KOPT-K1 (cell line): ENCODE results near the gene AKR1A1.

Experiments
- H3K27ac ChIP-seq: fragments of 200-600 bp; sonication (generic); 2 replicates; pipeline ENCODE4 v1.5.1; 2016; ENCODE audit warnings: antibody characterized with exemption, mild to moderate bottlenecking, low read depth, low read length; ENCODE audit not compliant: poor library complexity, severe bottlenecking
- H3K36me3 ChIP-seq: fragments of 200-600 bp; sonication (generic); 2 replicates; pipeline ENCODE4 v1.5.1; 2017; ENCODE audit warnings: antibody characterized with exemption, mild to moderate bottlenecking, low read length, moderate library complexity; ENCODE audit not compliant: insufficient read depth
- H3K9me3 ChIP-seq: fragments of 200-600 bp; sonication (generic); 2 replicates; pipeline ENCODE4 v1.5.1; 2017; ENCODE audit warnings: antibody characterized with exemption, low read length, mild to moderate bottlenecking; ENCODE audit not compliant: insufficient read depth, poor library complexity, severe bottlenecking

The AKR1A1 gene

DNA sequence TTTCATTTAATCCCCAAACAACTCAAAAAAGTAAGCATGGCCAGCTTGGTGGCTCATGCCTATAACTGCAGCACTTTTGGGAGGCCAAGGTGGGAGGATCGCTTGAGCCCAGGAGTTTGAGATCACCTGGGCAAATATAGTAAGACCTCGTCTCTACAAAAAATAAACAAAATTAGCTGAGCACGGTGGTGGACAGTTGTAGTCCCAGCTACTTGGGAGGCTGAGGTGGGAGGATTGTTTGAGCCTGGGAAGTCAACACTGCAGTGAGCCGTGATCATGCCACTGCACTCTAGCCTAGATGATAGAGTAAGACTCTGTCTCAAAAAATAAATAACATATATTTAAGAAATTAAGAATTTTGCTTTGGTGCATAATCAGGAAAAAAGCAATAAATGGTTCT is 6.1 kb upstream of the AKR1A1 start:
- Histone ChIP-seq H3K36me3 (no peaks in the 10 kb centered on the region), H3K9me3 (no peaks in the 10 kb centered on the region), H3K27ac (peak overlapping the region; percentile 30)

DNA sequence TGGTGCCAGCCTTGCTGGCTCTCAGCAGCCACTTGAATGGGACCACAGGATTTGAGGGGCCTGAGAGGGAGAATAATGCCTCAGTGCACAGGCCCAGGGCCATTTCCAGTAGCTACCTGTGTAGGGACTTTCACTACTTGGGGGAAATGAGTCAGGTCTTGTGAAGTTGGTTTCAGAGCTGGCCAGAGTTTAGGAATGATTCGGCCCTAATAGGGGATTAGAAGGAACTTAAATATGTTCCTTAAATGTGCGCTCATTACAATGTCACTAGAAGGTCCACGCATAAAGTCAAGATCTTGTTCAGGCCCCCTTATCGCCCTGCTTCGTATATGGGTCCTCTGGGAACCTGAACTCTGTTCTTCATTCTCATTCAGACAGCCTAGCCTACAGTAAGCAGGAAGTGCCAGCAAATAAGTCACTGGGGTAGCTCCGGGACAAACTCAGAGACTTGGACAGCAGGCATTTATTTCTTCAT is 5.6 kb upstream of the AKR1A1 start:
- Histone ChIP-seq H3K27ac (no peak overlapping the region), H3K9me3 (no peaks in the 10 kb centered on the region)

DNA sequence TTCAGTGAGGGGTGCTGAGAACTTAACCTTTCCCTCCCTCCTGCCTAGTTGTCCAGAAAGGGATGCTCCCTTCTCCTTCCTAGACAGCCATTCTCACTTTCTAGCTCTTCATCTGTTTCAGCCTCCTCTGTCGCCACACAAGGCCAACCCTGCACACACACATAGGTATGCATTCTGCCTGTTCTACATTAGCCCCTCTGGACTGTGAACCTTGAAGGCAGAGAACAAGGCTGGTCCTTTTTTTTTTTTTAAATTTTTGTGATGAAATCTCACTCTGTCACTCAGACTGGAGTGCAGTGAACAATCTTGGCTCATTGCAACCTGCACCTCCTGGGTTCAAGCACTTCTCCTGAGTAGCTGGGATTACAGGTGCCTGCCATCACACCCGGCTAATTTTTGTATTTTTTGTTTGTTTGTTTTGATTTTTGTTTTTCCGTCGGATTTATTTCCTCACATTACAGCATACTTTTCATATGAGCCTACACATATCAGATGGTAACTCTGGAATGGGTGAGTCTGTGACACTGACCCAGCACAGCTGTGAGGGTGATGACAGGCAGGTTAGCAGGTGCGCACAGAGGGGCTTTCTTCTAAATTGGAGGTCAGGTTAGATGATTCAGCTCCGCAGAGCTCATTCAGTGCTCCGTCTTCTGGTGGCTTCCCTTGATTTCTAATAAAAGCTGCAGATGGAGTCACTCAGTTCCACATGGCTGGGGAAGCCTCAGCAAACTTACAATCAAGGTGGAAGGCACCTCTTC is 4.9 kb upstream of the AKR1A1 start:
- no peak overlapping the region for H3K27ac ChIP-seq
- no peaks in the 10 kb centered on the region for H3K36me3 ChIP-seq
- H3K9me3 ChIP-seq = no peaks in the 10 kb centered on the region

More for the DNA sequence above, 5.6 kb upstream of the AKR1A1 start:
- no peaks in the 10 kb centered on the region for H3K36me3 ChIP-seq

DNA sequence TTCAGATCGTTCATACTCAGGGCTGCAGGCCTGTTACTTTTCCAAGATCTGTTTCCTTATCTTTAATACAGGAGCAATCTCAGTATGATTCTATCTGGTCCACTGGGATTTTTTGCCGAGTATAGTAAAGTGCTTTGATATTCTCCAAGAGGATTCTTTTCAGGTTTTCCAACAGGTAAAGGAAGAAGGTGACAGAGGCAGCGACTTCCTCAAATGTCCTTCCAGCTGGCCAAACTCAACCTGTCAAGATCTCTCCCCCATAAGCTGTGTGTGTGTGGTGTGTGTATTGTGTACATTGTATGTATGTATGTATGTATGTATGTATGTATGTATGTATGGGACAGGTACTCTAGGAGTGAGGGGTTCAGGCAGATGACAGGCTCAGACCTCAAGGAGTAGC is 1.1 kb downstream of the AKR1A1 start:
- H3K27ac ChIP-seq = peak overlapping the region; percentile 84

DNA sequence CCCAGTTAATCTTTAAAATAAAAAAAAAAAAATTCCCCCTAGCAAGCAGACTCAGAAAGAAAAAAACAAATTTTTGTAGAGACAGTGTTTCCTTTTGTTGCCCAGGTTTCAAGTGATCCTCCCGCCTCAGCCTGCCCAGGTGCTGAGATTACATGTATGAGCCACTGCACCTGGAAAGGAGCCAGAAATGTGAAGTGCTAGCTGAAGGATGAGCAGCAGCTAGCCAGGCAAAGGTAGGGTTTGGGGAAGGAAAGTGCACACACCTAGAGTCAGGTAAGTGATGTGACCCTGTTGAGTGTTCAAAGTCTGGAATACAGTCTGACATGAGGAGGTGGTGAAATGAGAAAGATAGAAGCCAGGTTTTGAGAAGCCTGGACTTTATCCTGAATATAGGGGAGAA is 1.7 kb downstream of the AKR1A1 start:
- Histone ChIP-seq H3K9me3 (no peaks in the 10 kb centered on the region), H3K36me3 (peaks cover 44% of the 10 kb centered on the region), H3K27ac (no peak overlapping the region)

More for the DNA sequence above, 1.1 kb downstream of the AKR1A1 start:
- Histone ChIP-seq H3K9me3 (no peaks in the 10 kb centered on the region), H3K36me3 (peaks cover 41% of the 10 kb centered on the region)

DNA sequence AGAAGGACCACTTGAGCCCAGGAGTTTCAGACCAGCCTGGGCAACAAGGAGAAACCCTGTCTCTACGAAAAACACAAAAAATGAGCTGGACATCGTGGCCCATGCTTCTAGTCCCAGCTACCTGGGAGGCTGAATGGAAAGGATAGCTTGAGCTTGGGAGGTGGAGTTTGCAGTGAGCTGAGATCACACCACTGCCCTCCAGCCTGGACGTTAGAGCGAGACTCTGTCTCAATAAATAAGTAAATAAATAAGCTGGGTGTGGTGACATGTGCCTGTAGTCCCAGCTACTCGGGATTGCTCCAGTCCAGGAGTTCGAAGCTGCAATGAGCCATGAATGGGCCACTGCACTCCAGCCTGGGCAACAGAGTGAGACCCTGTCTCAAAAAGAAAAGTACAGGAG is 3.6 kb downstream of the AKR1A1 start:
- Histone ChIP-seq H3K36me3 (peaks cover 62% of the 10 kb centered on the region), H3K27ac (no peak overlapping the region)

DNA sequence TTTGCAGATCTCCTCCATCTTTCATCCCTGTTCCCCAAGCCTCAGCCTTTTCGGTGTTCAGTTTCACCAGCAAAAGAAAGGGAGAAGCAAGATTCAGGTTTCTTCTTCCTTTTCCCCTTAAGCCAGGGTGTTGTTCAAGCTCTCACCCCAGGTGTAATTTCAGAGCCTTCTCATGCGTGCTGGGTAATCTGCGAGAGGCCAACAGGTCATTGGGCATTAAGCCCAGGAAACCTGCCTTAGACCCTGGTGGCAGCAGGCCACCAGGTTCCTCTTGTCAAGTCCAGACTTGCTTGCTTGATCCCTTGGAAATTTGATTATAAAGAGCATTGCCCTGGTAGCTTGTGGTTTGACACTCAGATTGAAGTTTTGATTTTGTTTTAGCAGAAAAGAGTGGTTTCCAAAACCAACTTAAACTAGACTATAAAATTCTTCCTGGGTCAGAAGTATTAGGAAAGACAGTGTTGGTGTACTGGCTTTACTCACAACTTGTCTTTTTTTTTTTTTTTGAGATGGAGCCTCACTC is 6.9 kb downstream of the AKR1A1 start:
- H3K36me3 ChIP-seq = peaks cover 87% of the 10 kb centered on the region
- H3K27ac ChIP-seq = no peak overlapping the region
- no peaks in the 10 kb centered on the region for H3K9me3 ChIP-seq

More for the DNA sequence above, 3.6 kb downstream of the AKR1A1 start:
- H3K9me3 ChIP-seq = no peaks in the 10 kb centered on the region

DNA sequence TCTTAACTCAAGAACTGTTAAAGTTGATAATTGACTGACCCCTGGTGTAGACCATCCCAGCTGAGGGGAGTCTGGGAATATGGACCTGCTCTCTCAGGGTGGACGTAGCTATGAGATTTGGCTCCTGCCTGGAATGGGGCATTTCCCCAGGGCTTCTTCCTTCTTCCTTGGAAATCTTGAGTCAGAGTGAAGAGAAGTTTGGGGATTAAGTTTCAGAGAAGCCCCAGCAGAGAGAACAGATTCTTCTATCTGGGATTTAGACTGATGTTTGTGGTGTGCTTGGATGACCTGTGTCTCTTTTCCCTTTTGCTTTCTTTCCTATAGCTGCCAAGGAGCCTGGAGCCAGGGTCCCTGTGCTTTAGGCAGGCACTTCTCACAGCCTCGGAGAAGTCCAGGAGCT is 13.2 kb downstream of the AKR1A1 start:
- peaks cover 91% of the 10 kb centered on the region for H3K36me3 ChIP-seq
- H3K9me3 ChIP-seq = no peaks in the 10 kb centered on the region
- H3K27ac ChIP-seq = no peak overlapping the region

DNA sequence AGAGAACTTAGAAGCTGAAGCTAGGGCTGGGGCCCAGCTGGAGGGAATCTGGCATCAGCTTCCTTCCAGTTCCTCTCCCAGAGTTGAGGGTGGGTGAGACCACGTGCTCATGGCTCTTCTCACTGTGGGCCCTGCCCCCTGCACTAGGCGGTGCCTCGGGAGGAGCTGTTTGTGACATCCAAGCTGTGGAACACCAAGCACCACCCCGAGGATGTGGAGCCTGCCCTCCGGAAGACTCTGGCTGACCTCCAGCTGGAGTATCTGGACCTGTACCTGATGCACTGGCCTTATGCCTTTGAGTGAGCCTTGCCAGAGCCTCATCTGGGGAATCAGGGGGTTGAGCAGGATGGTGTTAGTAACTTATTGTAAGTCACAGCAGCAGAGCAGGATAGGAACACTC is 16.1 kb downstream of the AKR1A1 start:
- Histone ChIP-seq H3K27ac (no peak overlapping the region), H3K9me3 (no peaks in the 10 kb centered on the region), H3K36me3 (peaks cover 93% of the 10 kb centered on the region)

DNA sequence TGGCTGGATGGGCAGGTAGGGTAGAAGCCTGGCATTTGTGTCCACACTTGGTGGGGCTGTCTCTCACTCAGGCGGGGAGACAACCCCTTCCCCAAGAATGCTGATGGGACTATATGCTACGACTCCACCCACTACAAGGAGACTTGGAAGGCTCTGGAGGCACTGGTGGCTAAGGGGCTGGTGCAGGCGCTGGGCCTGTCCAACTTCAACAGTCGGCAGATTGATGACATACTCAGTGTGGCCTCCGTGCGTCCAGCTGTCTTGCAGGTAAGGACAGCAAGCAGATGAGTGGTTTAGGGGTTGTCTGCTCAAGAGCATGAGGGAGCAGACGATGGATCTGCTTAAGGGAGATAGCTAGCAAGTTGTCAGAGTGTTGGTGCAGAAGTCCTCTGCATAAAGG is 17.3 kb downstream of the AKR1A1 start:
- H3K9me3 ChIP-seq = no peaks in the 10 kb centered on the region
- no peak overlapping the region for H3K27ac ChIP-seq
- peaks cover 81% of the 10 kb centered on the region for H3K36me3 ChIP-seq

DNA sequence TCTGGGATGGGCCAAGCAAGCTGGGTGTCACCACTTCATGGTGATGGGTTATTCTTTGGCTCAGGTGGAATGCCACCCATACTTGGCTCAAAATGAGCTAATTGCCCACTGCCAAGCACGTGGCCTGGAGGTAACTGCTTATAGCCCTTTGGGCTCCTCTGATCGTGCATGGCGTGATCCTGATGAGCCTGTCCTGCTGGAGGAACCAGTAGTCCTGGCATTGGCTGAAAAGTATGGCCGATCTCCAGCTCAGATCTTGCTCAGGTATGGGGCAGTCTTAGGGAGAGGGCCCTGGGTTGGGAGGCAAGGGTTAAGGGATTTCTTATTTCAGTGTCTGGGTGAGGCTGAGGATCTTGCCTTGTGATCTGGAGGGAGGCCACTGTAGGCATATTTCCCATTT is 17.8 kb downstream of the AKR1A1 start:
- Histone ChIP-seq H3K9me3 (no peaks in the 10 kb centered on the region), H3K36me3 (peaks cover 76% of the 10 kb centered on the region), H3K27ac (no peak overlapping the region)

DNA sequence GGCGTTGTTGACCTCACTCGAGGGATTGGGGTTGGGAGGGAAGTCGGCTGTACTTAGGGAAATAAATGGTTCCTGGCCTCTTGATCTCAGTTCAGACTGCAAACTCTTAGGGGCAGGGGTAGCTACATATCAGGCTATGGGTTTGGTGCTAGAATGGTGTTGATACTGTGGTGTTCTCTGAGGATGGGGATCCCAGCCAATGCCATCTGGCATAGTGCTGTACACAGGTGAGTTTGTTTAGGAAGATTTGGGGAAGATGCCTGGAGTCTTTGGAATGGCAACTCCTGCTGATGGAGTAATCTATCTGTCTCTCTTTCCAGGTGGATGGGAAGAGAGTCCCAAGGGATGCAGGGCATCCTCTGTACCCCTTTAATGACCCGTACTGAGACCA is 18.9 kb downstream of the AKR1A1 start:
- no peaks in the 10 kb centered on the region for H3K9me3 ChIP-seq
- peaks cover 65% of the 10 kb centered on the region for H3K36me3 ChIP-seq
- no peak overlapping the region for H3K27ac ChIP-seq

DNA sequence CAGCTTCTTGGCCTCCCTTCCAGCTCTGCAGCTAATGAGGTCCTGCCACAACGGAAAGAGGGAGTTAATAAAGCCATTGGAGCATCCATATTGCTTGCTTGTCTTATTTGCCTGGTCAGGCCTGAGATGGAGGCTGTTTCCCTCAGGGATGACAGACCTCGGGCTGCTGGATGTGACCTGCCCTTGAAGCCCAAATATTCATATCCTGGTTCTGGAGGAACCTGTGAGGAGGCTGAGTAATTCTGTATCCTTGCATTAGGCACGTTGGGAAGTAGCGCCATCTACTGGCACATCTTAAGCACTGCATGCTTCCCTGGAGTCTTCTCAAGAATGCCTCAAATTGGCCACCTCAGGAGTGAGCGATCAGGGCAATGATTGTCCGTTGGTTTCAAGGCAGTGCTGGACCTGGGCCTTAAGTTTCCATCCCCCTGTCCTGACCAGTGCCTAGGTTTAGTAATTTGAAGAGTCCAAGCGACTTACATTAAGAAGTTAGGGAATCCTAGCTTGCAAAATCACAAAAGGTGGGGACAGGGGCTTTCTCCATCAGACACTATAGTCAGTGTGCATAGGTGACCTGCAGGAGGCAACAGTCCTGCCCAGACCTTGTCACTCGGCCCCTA is 19.4 kb downstream of the AKR1A1 start:
- Histone ChIP-seq H3K27ac (no peak overlapping the region), H3K9me3 (no peaks in the 10 kb centered on the region), H3K36me3 (peaks cover 64% of the 10 kb centered on the region)

DNA sequence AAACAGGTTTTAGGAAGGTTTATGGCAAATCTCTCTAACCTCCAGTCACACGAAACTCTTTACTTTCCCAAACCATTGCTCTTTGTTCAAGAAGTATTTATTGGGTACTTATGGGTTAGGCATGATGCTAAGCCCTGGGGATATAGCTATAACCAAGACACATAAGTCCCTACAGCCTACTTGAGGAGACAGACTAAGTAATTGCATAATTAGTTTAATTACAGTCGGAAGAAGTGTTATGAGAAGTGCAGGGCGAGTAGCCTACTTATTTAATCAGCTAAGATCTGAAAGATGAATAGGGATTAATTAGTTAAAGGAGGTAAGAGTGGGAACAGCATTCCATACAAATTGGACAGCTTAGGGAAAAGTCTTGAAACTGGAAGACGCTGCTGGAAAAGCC is 20.0 kb downstream of the AKR1A1 start:
- no peaks in the 10 kb centered on the region for H3K9me3 ChIP-seq
- no peak overlapping the region for H3K27ac ChIP-seq
- H3K36me3 ChIP-seq = peaks cover 58% of the 10 kb centered on the region

DNA sequence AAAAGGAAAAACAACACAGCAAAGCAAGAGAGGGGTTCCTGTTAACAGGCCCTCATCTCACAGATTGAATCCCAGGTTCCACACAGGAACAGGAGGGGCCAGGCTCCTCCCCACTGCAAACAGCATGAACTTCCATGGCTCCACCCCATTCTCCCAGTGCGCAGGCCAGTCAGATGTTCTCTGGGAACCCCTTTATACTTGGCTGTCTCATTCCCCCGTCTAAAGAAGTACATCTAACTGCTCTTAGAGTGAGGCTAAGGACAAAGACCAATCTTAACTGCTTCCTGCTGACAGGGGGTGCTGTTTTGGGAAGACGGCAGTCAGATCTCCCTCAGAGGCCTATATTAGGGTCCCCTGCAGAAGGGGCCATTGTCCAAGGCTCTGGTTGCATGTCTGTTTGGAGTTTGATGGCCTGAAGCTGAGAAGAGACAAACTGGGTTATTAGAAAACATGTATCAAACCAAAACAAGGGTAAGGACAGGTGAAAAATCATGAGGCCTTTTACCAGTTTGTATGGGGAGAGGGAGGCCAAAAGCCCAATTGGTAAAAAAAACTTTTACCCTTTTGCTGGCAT is 22.7 kb downstream of the AKR1A1 start:
- no peak overlapping the region for H3K27ac ChIP-seq
- H3K9me3 ChIP-seq = no peaks in the 10 kb centered on the region
- peaks cover 32% of the 10 kb centered on the region for H3K36me3 ChIP-seq
